Panc1 (cell line): Measurements from ENCODE around the gene TFAM. TPM values are rescaled to one million over a fixed set of nuclear protein-coding genes. Genes with fewer than 3 reads are reported as not detected.

Source experiments
- ATAC-seq: fragments of 200-7000 bp; cut with Tn5 transposase; 2 replicates; pipeline ENCODE4 v1.9.1; 2020; ENCODE audit warnings: mild to moderate bottlenecking, moderate library complexity
- BruUV-seq: library from RNA; stranded (reverse); fragments of 400-500 nt; replicated peaks from 2 replicates; lab custom pipeline; 2021; lab: Mats Ljungman, UMichigan
- CTCF ChIA-PET: fragments of 300-600 bp; sonication (Branson Sonifier 250); formaldehyde crosslinking; loops from one replicate; lab custom pipeline; 2022; ENCODE audit warnings: antibody characterized with exemption; lab: Charles Lee
- POLR2A ChIA-PET: fragments of 300-600 bp; sonication (Branson Sonifier 250); formaldehyde crosslinking; loops from one replicate; lab custom pipeline; 2022; ENCODE audit warnings: antibody characterized with exemption; lab: Charles Lee
- DNase-seq: peaks from one replicate; pipeline ENCODE4 v3.0.0-alpha.2; 2010; ENCODE audit warnings: low read depth, low spot score
- H3K27ac ChIP-seq: 2 replicates; pipeline ENCODE4 v1.5.1; 2011; ENCODE audit warnings: mild to moderate bottlenecking, low read length, inconsistent platforms
- H3K27me3 ChIP-seq: fragments of 200-500 bp; sonication (Bioruptor generic); 2 replicates; pipeline ENCODE4 v1.6.0; 2014; ENCODE audit warnings: low read length, inconsistent platforms; ENCODE audit not compliant: control insufficient read depth, insufficient read depth
- H3K36me3 ChIP-seq: fragments of 200-500 bp; sonication (Bioruptor generic); 2 replicates; pipeline ENCODE4 v1.5.1; 2014; ENCODE audit warnings: inconsistent platforms, mild to moderate bottlenecking, low read length, moderate library complexity; ENCODE audit not compliant: control insufficient read depth, insufficient read depth
- H3K4me1 ChIP-seq: 2 replicates; pipeline ENCODE4 v1.5.1; 2011; ENCODE audit warnings: inconsistent platforms, mild to moderate bottlenecking, low read length, moderate library complexity; ENCODE audit not compliant: control insufficient read depth, insufficient read depth
- H3K4me3 ChIP-seq, 2 experiments: 2 replicates each; pipeline ENCODE4 v1.5.1; 2011 to 2012; ENCODE audit warnings: low read depth in 2 of 2, low read length in 2 of 2, mild to moderate bottlenecking in 2 of 2, inconsistent platforms in 1 of 2, moderate library complexity in 1 of 2
- H3K9me3 ChIP-seq: fragments of 200-500 bp; sonication (Bioruptor generic); 2 replicates; pipeline ENCODE4 v1.5.1; 2014; ENCODE audit warnings: low read depth, mild to moderate bottlenecking, inconsistent platforms, low read length, moderate library complexity; ENCODE audit not compliant: control insufficient read depth, insufficient read depth
- CTCF ChIP-seq: fragments of 450-650 bp; IDR thresholded peaks from 2 replicates; pipeline ENCODE4 v1.5.1; 2017; ENCODE audit warnings: mild to moderate bottlenecking
- POLR2AphosphoS5 ChIP-seq: IDR thresholded peaks from 2 replicates; pipeline ENCODE4 v1.6.1; 2012; ENCODE audit warnings: mild to moderate bottlenecking, low read depth, low read length, moderate library complexity
- REST ChIP-seq, 2 experiments: IDR thresholded peaks; 2 replicates each; pipeline ENCODE4 v1.6.1; 2011 to 2012; ENCODE audit warnings: low read depth in 2 of 2, control low read depth in 1 of 2, low read length in 1 of 2, mild to moderate bottlenecking in 1 of 2, moderate library complexity in 1 of 2; ENCODE audit not compliant: insufficient read depth in 1 of 2
- SIN3A ChIP-seq: IDR thresholded peaks from 2 replicates; pipeline ENCODE4 v1.6.1; 2012; ENCODE audit warnings: low read depth, mild to moderate bottlenecking, low read length, moderate library complexity, borderline replicate concordance; ENCODE audit not compliant: insufficient read depth
- TCF7L2 ChIP-seq: IDR thresholded peaks from 2 replicates; pipeline ENCODE4 v1.6.1; 2011; ENCODE audit warnings: mild to moderate bottlenecking, low read depth, low read length, inconsistent platforms
- in situ Hi-C: cut with HindIII; loops from 2 replicates; pipeline ENCODE4 v1.10.0; 2016; ENCODE audit warnings: low sequenced_read_pairs, low pct_unique_long_range_greater_than_20kb
- intact Hi-C: fragments of 100-400 bp; cut with micrococcal nuclease; formaldehyde crosslinking; loops from one replicate; pipeline ENCODE4 v1.10.0; 2022; ENCODE audit not compliant: unreplicated experiment
- total RNA-seq: library from RNA; stranded (reverse); gene quantifications from one replicate; pipeline ENCODE4 v1.2.1, GENCODE V29; 2021; ENCODE audit not compliant: unreplicated experiment

TFAM gene
- total RNA-seq, 1 experiment from 2014 or later: 78.2 TPM

GRCh38 chr10:58362027-58362789 is 23.0 kb upstream of the TFAM start:
- TF ChIP-seq POLR2AphosphoS5 (no peak), TCF7L2 (no peak), SIN3A (no peak), CTCF (no peak), REST (IDR thresholded peaks at IDR 0.05; ENCODE audit: insufficient read depth in 1 of 2, low read depth in 2 of 2, low read length in 1 of 2) (no peak)
- DNase-seq (no peak), ATAC-seq (no peak)
- H3K9me3 ChIP-seq: no peaks in the 10 kb centered on the region
- no peaks in the 10 kb centered on the region for H3K36me3 ChIP-seq
- H3K27ac ChIP-seq: no peak overlapping the region
- ChIA-PET POLR2A (no interaction called here), CTCF (no interaction called here)
- intact Hi-C loops: no loop called here
- no TSS peak for BruUV-seq
- no peaks in the 10 kb centered on the region for H3K4me1 ChIP-seq
- no peaks in the 10 kb centered on the region for H3K27me3 ChIP-seq
- no peak overlapping the region for H3K4me3 ChIP-seq
- in situ Hi-C loops: no loop called here

- no peaks in the 10 kb centered on the region for H3K27me3 ChIP-seq
- TF ChIP-seq SIN3A (no peak), REST (IDR thresholded peaks at IDR 0.05; ENCODE audit: insufficient read depth in 1 of 2, low read depth in 2 of 2, low read length in 1 of 2) (no peak), POLR2AphosphoS5 (no peak), CTCF (no peak), TCF7L2 (no peak)
- no peak overlapping the region for H3K27ac ChIP-seq
- H3K4me3 ChIP-seq: no peak overlapping the region
- ATAC-seq (no peak), DNase-seq (no peak)
- intact Hi-C loops (no loop called here), in situ Hi-C loops (no loop called here)
- BruUV-seq: no TSS peak
- H3K36me3 ChIP-seq: peaks cover 6% of the 10 kb centered on the region; the same call in 1 of the 2 replicates
- ChIA-PET POLR2A (no interaction called here), CTCF (no interaction called here)
- H3K9me3 ChIP-seq: no peaks in the 10 kb centered on the region
- no peaks in the 10 kb centered on the region for H3K4me1 ChIP-seq
These were observed 18.1 kb upstream of the TFAM start for GRCh38 chr10:58367069-58367468.
